Mesenchymal stem cell (in vitro differentiated cells and primary cell): ENCODE data around the gene GABBR2.
"Not testable (repeated sequence)": the region's sequence is repeated elsewhere in the genome, so short reads cannot be mapped to it uniquely, and the experiment has no call there.

Source experiments
- DNase-seq: peaks from one replicate; pipeline ENCODE4 v3.0.0-alpha.2; 2013
- H2AFZ ChIP-seq: one replicate; pipeline ENCODE4 v1.6.1; 2013; ENCODE audit warnings: low read depth, mild to moderate bottlenecking, control low read depth, inconsistent platforms, low read length, moderate library complexity
- H2AK5ac ChIP-seq: 2 replicates; pipeline ENCODE4 v1.6.1; 2013; ENCODE audit warnings: low read length, moderate library complexity, mild to moderate bottlenecking, inconsistent platforms; ENCODE audit not compliant: severe bottlenecking
- H2BK120ac ChIP-seq: one replicate; pipeline ENCODE4 v1.6.1; 2013; ENCODE audit warnings: low read depth, mild to moderate bottlenecking, inconsistent platforms, low read length, moderate library complexity
- H2BK12ac ChIP-seq, 2 experiments: one replicate each; pipeline ENCODE4 v1.6.1; 2013; ENCODE audit warnings: inconsistent platforms in 2 of 2, low read length in 2 of 2, mild to moderate bottlenecking in 2 of 2, moderate library complexity in 2 of 2, control low read depth in 1 of 2
- H2BK15ac ChIP-seq: one replicate; pipeline ENCODE4 v1.6.1; 2013; ENCODE audit warnings: mild to moderate bottlenecking, low read depth, inconsistent platforms; ENCODE audit not compliant: poor library complexity, severe bottlenecking
- H2BK5ac ChIP-seq: 2 replicates; pipeline ENCODE4 v1.6.1; 2013; ENCODE audit warnings: low read depth, mild to moderate bottlenecking, low read length, control low read depth, inconsistent platforms; ENCODE audit not compliant: poor library complexity, severe bottlenecking
- H3K14ac ChIP-seq, 2 experiments: one replicate each; pipeline ENCODE4 v1.6.1; 2013; ENCODE audit warnings: inconsistent platforms in 2 of 2, low read length in 2 of 2, control low read depth in 1 of 2, mild to moderate bottlenecking in 1 of 2, moderate library complexity in 1 of 2
- H3K18ac ChIP-seq, 2 experiments: one replicate each; pipeline ENCODE4 v1.6.1; 2013; ENCODE audit warnings: inconsistent platforms in 2 of 2, low read length in 2 of 2, control low read depth in 1 of 2, low read depth in 1 of 2, mild to moderate bottlenecking in 1 of 2
- H3K23ac ChIP-seq, 2 experiments: one replicate each; pipeline ENCODE4 v1.6.1; 2013; ENCODE audit warnings: inconsistent platforms in 2 of 2, low read length in 2 of 2, mild to moderate bottlenecking in 2 of 2, moderate library complexity in 2 of 2, control low read depth in 1 of 2
- H3K27ac ChIP-seq: 2 replicates; pipeline ENCODE4 v1.5.1; 2013; ENCODE audit warnings: mild to moderate bottlenecking, moderate library complexity, low read length, control low read depth, inconsistent platforms; ENCODE audit not compliant: poor library complexity, severe bottlenecking
- H3K27me3 ChIP-seq, 2 experiments: 2 replicates each; pipeline versions ENCODE4 v1.6.1 to v1.7.0; 2013; ENCODE audit warnings: low read length in 2 of 2, mild to moderate bottlenecking in 2 of 2, moderate library complexity in 2 of 2, control low read depth in 1 of 2, inconsistent platforms in 1 of 2; ENCODE audit not compliant: control insufficient read depth in 1 of 2, insufficient read depth in 1 of 2
- H3K36me3 ChIP-seq, 2 experiments: 2 replicates each; pipeline versions ENCODE4 v1.6.1 to v1.7.0; 2013; ENCODE audit warnings: low read length in 2 of 2, control low read depth in 1 of 2, inconsistent platforms in 1 of 2, low read depth in 1 of 2, mild to moderate bottlenecking in 1 of 2; ENCODE audit not compliant: insufficient read depth in 2 of 2, control insufficient read depth in 1 of 2
- H3K4ac ChIP-seq, 2 experiments: one replicate each; pipeline ENCODE4 v1.6.1; 2013; ENCODE audit warnings: inconsistent platforms in 2 of 2, low read length in 2 of 2, mild to moderate bottlenecking in 2 of 2, moderate library complexity in 2 of 2, control low read depth in 1 of 2, low read depth in 1 of 2
- H3K4me1 ChIP-seq: 2 replicates; pipeline ENCODE4 v1.6.1; 2013; ENCODE audit warnings: low read depth, low read length, control low read depth; ENCODE audit not compliant: control insufficient read depth, insufficient read depth
- H3K4me2 ChIP-seq: 2 replicates; pipeline ENCODE4 v1.6.1; 2013; ENCODE audit warnings: low read length, mild to moderate bottlenecking, inconsistent platforms; ENCODE audit not compliant: poor library complexity, severe bottlenecking
- H3K4me3 ChIP-seq, 2 experiments: 2 replicates each; pipeline versions ENCODE4 v1.5.1 to v1.7.0; 2013; ENCODE audit warnings: low read length in 2 of 2, mild to moderate bottlenecking in 2 of 2, control low read depth in 1 of 2, low read depth in 1 of 2; ENCODE audit not compliant: insufficient read depth in 1 of 2
- H3K79me1 ChIP-seq: replicated peaks from 2 replicates; pipeline ENCODE4 v1.6.1; 2013; ENCODE audit warnings: mild to moderate bottlenecking, control low read depth, low read length, inconsistent platforms; ENCODE audit not compliant: poor library complexity, severe bottlenecking
- H3K9ac ChIP-seq: 2 replicates; pipeline ENCODE4 v1.7.0; 2013; ENCODE audit warnings: mild to moderate bottlenecking, low read length, moderate library complexity
- H3K9me3 ChIP-seq: 2 replicates; pipeline ENCODE4 v1.7.0; 2013; ENCODE audit warnings: mild to moderate bottlenecking, low read length; ENCODE audit not compliant: control insufficient read depth
- H4K8ac ChIP-seq: one replicate; pipeline ENCODE4 v1.6.1; 2013; ENCODE audit warnings: inconsistent platforms, mild to moderate bottlenecking, low read length, moderate library complexity
- H4K91ac ChIP-seq: one replicate; pipeline ENCODE4 v1.6.1; 2013; ENCODE audit warnings: mild to moderate bottlenecking, low read length, inconsistent platforms
- WGBS: methylation state at CpG from one replicate; pipeline ENCODE4 v1.1.7; 2013; ENCODE audit warnings: mixed read lengths; 5-methylcytosine and 5-hydroxymethylcytosine counted together

Gene GABBR2

GRCh38 chr9:98275159-98275558 is 433.6 kb downstream of the GABBR2 start:
- Histone ChIP-seq H3K4me3 (no peak overlapping the region), H4K8ac (no peak overlapping the region), H2AFZ (no peak overlapping the region), H3K27ac (no peak overlapping the region), H3K14ac (no peak overlapping the region), H2BK5ac (no peak overlapping the region), H3K18ac (no peak overlapping the region), H2BK15ac (no peak overlapping the region), H3K23ac (no peak overlapping the region), H3K27me3 (peaks cover 46 to 54% of the 10 kb centered on the region in 2 experiments), H3K4ac (no peak overlapping the region), H3K4me2 (no peak overlapping the region), H3K79me1 (no peaks in the 10 kb centered on the region), H3K4me1 (no peaks in the 10 kb centered on the region), H2BK120ac (no peak overlapping the region), H3K36me3 (no peaks in the 10 kb centered on the region), H3K9me3 (no peaks in the 10 kb centered on the region), H2BK12ac (no peak overlapping the region), H3K9ac (no peak overlapping the region), H2AK5ac (no peak overlapping the region), H4K91ac (no peak overlapping the region)
- DNase-seq = no peak
- 80% methylated on average over 1 of the region's 2 CpGs for WGBS

DNA sequence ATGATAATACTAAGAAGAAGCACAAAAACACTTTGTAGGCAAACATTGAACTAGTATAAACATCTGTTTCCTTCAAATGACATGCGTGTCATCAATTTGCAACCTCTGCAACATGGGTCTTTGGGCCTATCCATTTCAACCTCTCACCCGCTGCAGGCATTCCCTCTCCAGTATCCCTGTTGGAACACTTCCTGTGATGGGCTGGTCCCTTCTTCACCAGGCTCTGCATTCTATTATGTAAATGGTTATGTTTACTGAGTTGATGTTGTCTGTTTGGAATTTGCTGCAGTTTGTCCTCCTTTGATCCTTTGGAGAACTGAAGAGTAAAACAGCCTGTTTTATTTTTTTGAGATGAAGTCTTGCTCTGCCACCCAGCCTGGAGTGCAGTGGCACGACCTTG is 436.7 kb downstream of the GABBR2 start:
- 88% methylated on average over 2 of the region's 3 CpGs for WGBS
- no peak overlapping the region for H3K9ac ChIP-seq
- no peak overlapping the region for H2BK120ac ChIP-seq
- no peak overlapping the region for H4K91ac ChIP-seq
- no peak overlapping the region for H2BK12ac ChIP-seq
- no peaks in the 10 kb centered on the region for H3K79me1 ChIP-seq
- no peak overlapping the region for H2AK5ac ChIP-seq
- H3K18ac ChIP-seq = no peak overlapping the region
- H3K4me3 ChIP-seq = no peak overlapping the region
- H2BK15ac ChIP-seq = no peak overlapping the region
- H3K14ac ChIP-seq = no peak overlapping the region
- no peak overlapping the region for H3K27ac ChIP-seq
- H3K9me3 ChIP-seq = no peaks in the 10 kb centered on the region
- H3K23ac ChIP-seq = no peak overlapping the region
- no peaks in the 10 kb centered on the region for H3K4me1 ChIP-seq
- H4K8ac ChIP-seq = no peak overlapping the region
- no peak for DNase-seq
- H3K4ac ChIP-seq = no peak overlapping the region
- peaks cover 23 to 24% of the 10 kb centered on the region in 2 experiments for H3K27me3 ChIP-seq
- H3K4me2 ChIP-seq = no peak overlapping the region
- no peak overlapping the region for H2BK5ac ChIP-seq
- no peaks in the 10 kb centered on the region for H3K36me3 ChIP-seq
- H2AFZ ChIP-seq = no peak overlapping the region

- H3K27ac ChIP-seq = no peak overlapping the region
- 58% methylated on average over 2 of the region's 3 CpGs for WGBS
- H2BK5ac ChIP-seq = no peak overlapping the region
- H3K14ac ChIP-seq = no peak overlapping the region
- H4K8ac ChIP-seq = no peak overlapping the region
- no peak overlapping the region for H2BK15ac ChIP-seq
- H3K23ac ChIP-seq = no peak overlapping the region
- no peak overlapping the region for H3K4ac ChIP-seq
- H3K9ac ChIP-seq = no peak overlapping the region
- H3K4me3 ChIP-seq = no peak overlapping the region
- H3K27me3 ChIP-seq = peaks cover 17 to 21% of the 10 kb centered on the region in 2 experiments
- no peaks in the 10 kb centered on the region for H3K79me1 ChIP-seq
- no peak for DNase-seq
- H3K18ac ChIP-seq = no peak overlapping the region
- no peak overlapping the region for H2BK120ac ChIP-seq
- no peak overlapping the region for H2AFZ ChIP-seq
- H3K4me2 ChIP-seq = no peak overlapping the region
- H2BK12ac ChIP-seq = no peak overlapping the region
- H2AK5ac ChIP-seq = no peak overlapping the region
- H3K4me1 ChIP-seq = no peaks in the 10 kb centered on the region
- no peak overlapping the region for H4K91ac ChIP-seq
- H3K9me3 ChIP-seq = no peaks in the 10 kb centered on the region
- no peaks in the 10 kb centered on the region for H3K36me3 ChIP-seq
Observed at GRCh38 chr9:98271479-98271878, 437.3 kb downstream of the GABBR2 start.

DNA sequence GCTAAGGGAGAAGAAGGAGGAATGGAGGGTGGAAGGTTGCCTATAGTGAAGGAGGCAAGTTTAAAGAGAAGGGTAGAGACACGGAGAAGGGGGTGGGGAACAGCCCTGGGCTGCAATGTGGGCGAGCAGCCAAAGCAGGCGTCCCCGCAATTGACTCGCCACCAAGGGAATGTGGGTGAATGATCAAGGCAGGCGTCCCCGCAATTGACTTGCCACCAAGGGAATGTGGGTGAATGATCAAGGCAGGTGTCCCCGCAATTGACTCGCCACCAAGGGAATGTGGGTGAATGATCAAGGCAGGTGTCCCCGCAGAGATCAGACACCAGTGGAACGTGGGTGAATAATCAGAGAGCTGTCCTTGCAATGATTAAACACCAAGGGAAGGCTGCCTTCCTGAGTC is 438.5 kb downstream of the GABBR2 start:
- H2BK12ac ChIP-seq, H3K4me1 ChIP-seq, H2BK120ac ChIP-seq, H3K4me3 ChIP-seq, H4K91ac ChIP-seq, H3K18ac ChIP-seq, H2AK5ac ChIP-seq, H3K23ac ChIP-seq, H3K36me3 ChIP-seq, H2AFZ ChIP-seq, H3K9ac ChIP-seq, H2BK15ac ChIP-seq, H3K9me3 ChIP-seq, H3K4me2 ChIP-seq, H3K14ac ChIP-seq, H2BK5ac ChIP-seq, H3K27ac ChIP-seq, H4K8ac ChIP-seq, H3K79me1 ChIP-seq, DNase-seq, H3K4ac ChIP-seq: not testable (repeated sequence)
- peaks cover 11 to 18% of the 10 kb centered on the region in 2 experiments for H3K27me3 ChIP-seq
- WGBS = 90% methylated on average over 11 of the region's 11 CpGs
